T-helper 1 cell treated with Interleukin-12 subunit alpha and Interleukin-12 subunit beta and Interleukin-4 antibody, amounts not matched to agents 30 ng/mL and 1 ng/mL, for 36 hours (primary cell): ENCODE data around the gene PSEN1. TPM values are rescaled to one million over a fixed set of nuclear protein-coding genes. Genes with fewer than 3 reads are reported as not detected.

Experiments
- intact Hi-C: fragments of 100-400 bp; cut with micrococcal nuclease; formaldehyde crosslinking; loops from one replicate; pipeline ENCODE4 v1.15.1; 2024
- total RNA-seq: library from RNA; stranded (reverse); gene quantifications from 2 replicates; pipeline ENCODE4 v1.2.3, GENCODE V29; 2022

The PSEN1 gene
- total RNA-seq, 1 donor from 2014 or later = 52.1 TPM

DNA sequence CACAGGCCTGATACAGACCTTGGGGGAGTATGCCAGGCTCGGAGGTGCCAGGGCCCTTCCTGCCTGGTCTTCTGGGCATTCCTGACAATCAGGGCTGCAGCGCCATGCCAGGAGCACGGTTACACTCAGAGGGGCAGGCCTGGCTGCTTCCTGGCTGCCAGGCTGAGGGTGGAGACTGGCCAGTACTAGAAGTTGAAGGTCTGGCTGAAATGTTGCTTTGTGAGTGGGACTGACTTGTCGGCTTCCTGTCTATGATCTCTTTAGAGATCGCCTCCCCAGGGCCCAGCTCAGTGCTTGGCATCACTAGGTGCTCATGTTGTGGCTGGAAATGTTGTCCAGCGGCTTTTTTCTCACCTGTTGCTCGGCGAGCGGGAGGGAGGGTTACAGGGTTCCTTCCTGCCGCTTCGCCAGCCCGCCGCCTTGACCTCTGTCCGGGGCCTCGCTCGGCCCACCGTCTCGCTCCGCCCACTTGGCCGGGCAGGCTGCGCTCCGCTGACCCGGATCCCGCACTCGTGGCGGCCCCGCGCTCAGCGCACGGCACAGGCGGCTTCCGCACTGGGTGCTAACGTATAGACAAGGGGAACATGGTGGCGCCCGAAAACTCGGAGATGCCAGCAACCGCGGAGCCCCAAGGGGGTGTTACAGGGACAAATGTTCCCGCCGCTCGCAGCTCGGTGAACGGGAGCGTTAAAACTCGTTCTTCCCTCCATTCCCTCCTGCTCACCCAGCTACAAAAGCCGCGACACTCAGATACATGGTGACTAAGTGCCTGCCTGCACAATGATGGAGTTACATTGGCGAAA is 133.6 kb downstream of the PSEN1 start:
- intact Hi-C loops = no loop called here

GRCh38 chr14:73272393-73272792 is 136.1 kb downstream of the PSEN1 start:
- intact Hi-C loops = no loop called here

Other genes with a start within 250 kb of the PSEN1 start
- 11.6 and 12.4 TPM in 2 replicates for gene DPF3, start 242.4 kb upstream of the PSEN1 start, total RNA-seq
- 15.1 and 15.6 TPM in 2 replicates for gene DCAF4, start 210.0 kb upstream of the PSEN1 start, total RNA-seq
- gene ZFYVE1, start 109.4 kb upstream of the PSEN1 start, total RNA-seq = 16.2 and 17.1 TPM in 2 replicates
- gene RBM25, start 78.0 kb upstream of the PSEN1 start, total RNA-seq = 108 TPM in 2 replicates
- 0.71 and 1.0 TPM in 2 replicates for gene PAPLN, start 101.0 kb downstream of the PSEN1 start, total RNA-seq